ENCODE results near the gene CIBAR2. TPM values are rescaled to one million over a fixed set of nuclear protein-coding genes. Genes with fewer than 3 reads are reported as not detected.
A peak's percentile ranks its signal among the peaks of the same experiment; 100 is the strongest.

The CIBAR2 gene
- total and polyA plus RNA-seq, 9 of the 15 experiments (the other 6 are each of a cell fraction or from before 2014, with no cell fraction given): not detected

GRCh38 chr16:85137323-85138072, 25.2 kb upstream of the CIBAR2 start (continued):
- TF ChIP-seq MCM5 (IDR thresholded peaks at IDR 0.05; ENCODE audit: low read depth) (no peak), RFX5 (IDR thresholded peaks at IDR 0.05; ENCODE audit: low read depth, low read length) (no peak), TRIM28 (IDR thresholded peaks at IDR 0.05) (no peak), LEF1 (IDR thresholded peaks at IDR 0.05) (no peak), DEAF1 (CRISPR knock-in tag; IDR thresholded peaks at IDR 0.05) (no peak), ZNF592 (IDR thresholded peaks at IDR 0.05) (no peak), ZBTB40 (IDR thresholded peaks at IDR 0.05) (peak; percentile 51; the same call in 1 of the 2 replicates), ZBTB40 (CRISPR knock-in tag; IDR thresholded peaks at IDR 0.05) (no peak), CHD1 (IDR thresholded peaks at IDR 0.05; ENCODE audit: low read length) (no peak), BCOR (IDR thresholded peaks at IDR 0.05) (no peak), FOXP4 (CRISPR knock-in tag; IDR thresholded peaks at IDR 0.05; ENCODE audit: borderline replicate concordance) (no peak)

Measured in K562 (cell line).